OCI-LY1 (cell line): ENCODE data around the gene OR1B1.

Experiments used
- H2AFZ ChIP-seq: fragments of 200-600 bp; sonication (generic), shearing (Covaris generic); 2 replicates; pipeline ENCODE4 v1.6.0; 2014; ENCODE audit warnings: antibody characterized with exemption, mild to moderate bottlenecking, low read length
- H3F3A ChIP-seq: fragments of 200-600 bp; sonication (generic), shearing (Covaris generic); 2 replicates; pipeline ENCODE4 v1.6.0; 2014; ENCODE audit warnings: mild to moderate bottlenecking, antibody characterized with exemption, low read length, moderate library complexity; ENCODE audit not compliant: insufficient read depth
- H3K27ac ChIP-seq: fragments of 200-600 bp; sonication (generic); 2 replicates; pipeline ENCODE4 v1.5.1; 2014; ENCODE audit warnings: low read length, mixed run types, mild to moderate bottlenecking, low read depth; ENCODE audit not compliant: poor library complexity, severe bottlenecking
- H3K27me3 ChIP-seq: fragments of 200-600 bp; sonication (generic); 2 replicates; pipeline ENCODE4 v1.6.0; 2014; ENCODE audit warnings: antibody characterized with exemption, mild to moderate bottlenecking, low read length, moderate library complexity; ENCODE audit not compliant: insufficient read depth
- H3K36me3 ChIP-seq: fragments of 200-600 bp; sonication (generic); 2 replicates; pipeline ENCODE4 v1.6.1; 2014; ENCODE audit warnings: mild to moderate bottlenecking, antibody characterized with exemption, low read length, moderate library complexity, mixed read lengths; ENCODE audit not compliant: insufficient read depth
- H3K4me1 ChIP-seq: fragments of 200-600 bp; sonication (generic); 2 replicates; pipeline ENCODE4 v1.5.1; 2014; ENCODE audit warnings: mild to moderate bottlenecking, low read length, moderate library complexity; ENCODE audit not compliant: insufficient read depth, severe bottlenecking
- H3K4me2 ChIP-seq: fragments of 200-600 bp; sonication (generic), shearing (Covaris generic); 2 replicates; pipeline ENCODE4 v1.6.1; 2014; ENCODE audit warnings: low read length
- H3K4me3 ChIP-seq: fragments of 200-600 bp; sonication (generic); 2 replicates; pipeline ENCODE4 v1.5.1; 2014; ENCODE audit warnings: low read length, low read depth, mild to moderate bottlenecking, mixed read lengths; ENCODE audit not compliant: poor library complexity, severe bottlenecking
- H3K79me2 ChIP-seq: fragments of 200-600 bp; shearing (Covaris generic); 2 replicates; pipeline ENCODE4 v1.6.1; 2016; ENCODE audit warnings: mixed run types, low read length, mixed read lengths; ENCODE audit not compliant: insufficient read depth
- H3K9ac ChIP-seq: fragments of 200-600 bp; sonication (generic), shearing (Covaris generic); 2 replicates; pipeline ENCODE4 v1.6.1; 2014; ENCODE audit warnings: mild to moderate bottlenecking, low read length, mixed read lengths
- H3K9me2 ChIP-seq: fragments of 200-600 bp; sonication (generic), shearing (Covaris generic); 2 replicates; pipeline ENCODE4 v1.6.1; 2014; ENCODE audit warnings: low read depth, mild to moderate bottlenecking, low read length, mixed read lengths
- H3K9me3 ChIP-seq: fragments of 200-600 bp; shearing (Covaris generic); 2 replicates; pipeline ENCODE4 v1.6.1; 2014; ENCODE audit warnings: low read length, mixed read lengths
- H4K20me1 ChIP-seq: fragments of 200-600 bp; sonication (generic), shearing (Covaris generic); 2 replicates; pipeline ENCODE4 v1.6.0; 2016; ENCODE audit warnings: mild to moderate bottlenecking, low read length; ENCODE audit not compliant: insufficient read depth
- EZH2 ChIP-seq: fragments of 200-600 bp; sonication (generic), shearing (Covaris generic); IDR thresholded peaks from 2 replicates; pipeline ENCODE4 v1.8.0; 2017; ENCODE audit warnings: borderline replicate concordance, mixed run types, mild to moderate bottlenecking, antibody characterized with exemption, low read length, moderate library complexity, mixed read lengths
- TF ChIP-seq, protein P1 (sequence below): fragments of 200-600 bp; sonication (generic), shearing (Covaris generic); IDR thresholded peaks from 2 replicates; pipeline ENCODE4 v1.5.1; 2017; ENCODE audit warnings: mild to moderate bottlenecking, antibody characterized with exemption, low read length, moderate library complexity, mixed read lengths

Gene OR1B1

DNA sequence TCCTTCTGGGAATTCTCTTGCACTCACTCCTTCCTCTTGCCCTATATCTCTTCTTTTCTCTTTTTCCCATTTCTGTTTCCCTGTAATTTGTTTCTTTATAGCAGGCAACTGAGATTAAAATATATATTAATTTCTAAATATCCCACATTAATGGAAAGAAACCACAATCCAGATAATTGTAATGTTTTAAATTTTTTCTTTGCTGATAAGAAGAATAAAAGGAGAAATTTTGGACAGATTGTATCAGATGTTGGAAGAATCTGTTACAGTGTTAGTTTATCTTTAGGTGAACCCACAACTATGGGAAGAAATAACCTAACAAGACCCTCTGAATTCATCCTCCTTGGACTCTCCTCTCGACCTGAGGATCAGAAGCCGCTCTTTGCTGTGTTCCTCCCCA lies 4.0 kb upstream of the OR1B1 start, which contains the start of gene OR1L1:
Gene OR1L1 (plus strand): TSS at position 301 of the 400 bp plus-strand sequence. CDS start 0 bp downstream, at position 301.
- TF ChIP-seq, protein P1, sequence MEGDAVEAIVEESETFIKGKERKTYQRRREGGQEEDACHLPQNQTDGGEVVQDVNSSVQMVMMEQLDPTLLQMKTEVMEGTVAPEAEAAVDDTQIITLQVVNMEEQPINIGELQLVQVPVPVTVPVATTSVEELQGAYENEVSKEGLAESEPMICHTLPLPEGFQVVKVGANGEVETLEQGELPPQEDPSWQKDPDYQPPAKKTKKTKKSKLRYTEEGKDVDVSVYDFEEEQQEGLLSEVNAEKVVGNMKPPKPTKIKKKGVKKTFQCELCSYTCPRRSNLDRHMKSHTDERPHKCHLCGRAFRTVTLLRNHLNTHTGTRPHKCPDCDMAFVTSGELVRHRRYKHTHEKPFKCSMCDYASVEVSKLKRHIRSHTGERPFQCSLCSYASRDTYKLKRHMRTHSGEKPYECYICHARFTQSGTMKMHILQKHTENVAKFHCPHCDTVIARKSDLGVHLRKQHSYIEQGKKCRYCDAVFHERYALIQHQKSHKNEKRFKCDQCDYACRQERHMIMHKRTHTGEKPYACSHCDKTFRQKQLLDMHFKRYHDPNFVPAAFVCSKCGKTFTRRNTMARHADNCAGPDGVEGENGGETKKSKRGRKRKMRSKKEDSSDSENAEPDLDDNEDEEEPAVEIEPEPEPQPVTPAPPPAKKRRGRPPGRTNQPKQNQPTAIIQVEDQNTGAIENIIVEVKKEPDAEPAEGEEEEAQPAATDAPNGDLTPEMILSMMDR: no peak
- no peak for TF ChIP-seq EZH2
- no peak within 1 kb of the TSS for H3K4me3 ChIP-seq
- H3K36me3 ChIP-seq: no peaks in the 10 kb centered on the region
- H3F3A ChIP-seq: no peaks in the 10 kb centered on the region
- H3K9me2 ChIP-seq: no peaks in the 10 kb centered on the region
- H4K20me1 ChIP-seq: no peaks in the 10 kb centered on the region
- no peaks in the 10 kb centered on the region for H3K9me3 ChIP-seq
- no peaks in the 10 kb centered on the region for H3K79me2 ChIP-seq
- no peak within 1 kb of the TSS for H3K27ac ChIP-seq
- H3K4me1 ChIP-seq: no peaks in the 10 kb centered on the region
- H3K9ac ChIP-seq: no peak within 1 kb of the TSS
- H3K27me3 ChIP-seq: no peaks in the 10 kb centered on the region
- no peak within 1 kb of the TSS for H2AFZ ChIP-seq
- no peak within 1 kb of the TSS for H3K4me2 ChIP-seq

DNA sequence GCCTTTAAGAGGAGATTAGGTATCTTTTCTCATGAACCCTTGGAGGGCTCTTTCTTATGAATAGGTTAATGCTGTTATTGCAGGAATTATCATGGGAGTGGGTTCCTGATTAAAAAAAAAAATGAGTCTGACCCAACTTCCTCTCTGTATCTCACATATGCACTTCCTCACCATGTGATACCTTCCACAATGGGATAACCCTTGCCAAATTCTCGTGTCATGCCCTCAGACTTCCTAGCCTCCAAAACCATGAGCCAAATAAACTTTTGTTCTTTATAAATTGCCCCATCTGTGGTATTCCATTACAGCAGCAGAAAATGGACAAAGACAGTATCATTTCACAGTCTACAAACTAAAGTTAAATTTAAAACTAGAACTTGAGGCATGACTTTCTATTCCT lies 1.0 kb downstream of the OR1B1 start:
- no peaks in the 10 kb centered on the region for H4K20me1 ChIP-seq
- H3K36me3 ChIP-seq: no peaks in the 10 kb centered on the region
- no peak overlapping the region for H2AFZ ChIP-seq
- H3K4me1 ChIP-seq: no peaks in the 10 kb centered on the region
- H3K9ac ChIP-seq: no peak overlapping the region
- H3F3A ChIP-seq: no peaks in the 10 kb centered on the region
- no peaks in the 10 kb centered on the region for H3K9me3 ChIP-seq
- H3K79me2 ChIP-seq: no peaks in the 10 kb centered on the region
- H3K27ac ChIP-seq: no peak overlapping the region
- H3K4me2 ChIP-seq: no peak overlapping the region
- H3K9me2 ChIP-seq: no peaks in the 10 kb centered on the region
- no peaks in the 10 kb centered on the region for H3K27me3 ChIP-seq
- no peak overlapping the region for H3K4me3 ChIP-seq
- TF ChIP-seq, protein P1: no peak
- no peak for TF ChIP-seq EZH2

DNA sequence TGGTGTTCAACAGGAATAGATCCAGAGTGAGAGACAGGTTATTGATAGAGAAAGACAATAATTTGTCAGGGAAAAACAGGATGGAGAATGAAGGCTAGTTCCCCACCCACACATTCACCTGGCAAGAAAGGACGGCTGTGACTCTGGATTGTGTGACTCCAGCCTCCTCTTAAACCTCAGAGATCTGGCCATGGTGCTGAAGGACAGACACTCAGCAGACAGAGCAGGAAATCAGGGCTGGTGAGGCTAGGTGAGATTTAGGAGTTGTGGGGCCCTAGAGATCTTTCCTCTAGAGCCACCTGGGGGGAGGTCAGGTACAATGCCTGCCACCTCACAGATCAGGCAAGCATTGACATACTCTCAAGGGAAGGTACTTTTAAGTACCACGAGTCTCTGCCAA lies 15.2 kb downstream of the OR1B1 start:
- Histone ChIP-seq H3K9ac (no peak overlapping the region), H3K4me1 (no peaks in the 10 kb centered on the region), H3K4me2 (no peak overlapping the region), H3K36me3 (no peaks in the 10 kb centered on the region), H3K79me2 (no peaks in the 10 kb centered on the region), H3K9me2 (no peaks in the 10 kb centered on the region), H3K27me3 (no peaks in the 10 kb centered on the region), H3F3A (no peaks in the 10 kb centered on the region), H3K4me3 (no peak overlapping the region), H3K27ac (no peak overlapping the region), H4K20me1 (no peaks in the 10 kb centered on the region), H2AFZ (no peak overlapping the region), H3K9me3 (no peaks in the 10 kb centered on the region)
- no peak for TF ChIP-seq EZH2
- TF ChIP-seq, protein P1: no peak
